ENCODE results near the gene CDAN1. TPM values are rescaled to one million over a fixed set of nuclear protein-coding genes. Genes with fewer than 3 reads are reported as not detected.
"Not testable (repeated sequence)": the region's sequence is repeated elsewhere in the genome, so short reads cannot be mapped to it uniquely, and the experiment has no call there.

The CDAN1 gene
- total and polyA plus RNA-seq, 2 donors (not counting 3 experiments of a cell fraction or from before 2014, with no cell fraction given): 7.2 to 23.4 TPM

DNA sequence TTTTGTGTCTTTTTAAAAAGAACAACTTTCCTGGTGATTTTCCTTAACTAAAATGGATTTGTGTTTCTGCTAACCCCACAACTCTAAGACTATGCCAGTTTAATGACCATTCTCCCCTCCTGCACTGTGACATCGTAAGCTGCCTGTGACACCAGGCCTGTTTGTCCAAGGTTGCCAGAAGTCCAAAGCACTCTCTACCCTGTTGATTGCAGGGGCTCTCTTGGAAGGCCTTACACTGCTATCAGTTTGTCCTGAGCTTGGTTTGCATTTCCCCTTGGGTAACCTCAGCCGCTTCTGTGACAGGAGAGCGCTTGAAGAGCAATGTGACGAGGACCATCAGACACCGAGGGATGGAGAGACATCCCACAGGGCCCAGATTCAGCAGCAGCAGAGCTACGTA is 55.8 kb downstream of the CDAN1 start:
- DNase-seq (ENCODE audit: low read depth, low spot score) (no peak), FAIRE-seq (no peak)
- Histone ChIP-seq H3K4me1 (ENCODE audit: control insufficient read depth, extremely low read depth, insufficient read depth, low read length) (no peaks in the 10 kb centered on the region), H3K9me3 (replicated peaks; ENCODE audit: control insufficient read depth, insufficient read depth, low read length) (no peaks in the 10 kb centered on the region), H4K20me1 (replicated peaks; ENCODE audit: control insufficient read depth, extremely low read depth, insufficient read depth, low read length) (no peaks in the 10 kb centered on the region), H3K9me1 (replicated peaks; ENCODE audit: control insufficient read depth, extremely low read depth, insufficient read depth, low read length) (no peaks in the 10 kb centered on the region), H3K27me3 (ENCODE audit: control insufficient read depth in 2 of 2, insufficient read depth in 2 of 2, low read length in 2 of 2) (no peaks in the 10 kb centered on the region), H3K4me3 (replicated peaks in 1 of 3; ENCODE audit: insufficient read depth in 1 of 3, low read depth in 1 of 3, low read length in 3 of 3) (no peak overlapping the region), H3K27ac (ENCODE audit: insufficient read depth, low read depth, low read length) (no peak overlapping the region), H3K9ac (replicated peaks; ENCODE audit: extremely low read depth, insufficient read depth, low read length) (no peak overlapping the region), H3K79me2 (ENCODE audit: control insufficient read depth, insufficient read depth, low read length) (no peaks in the 10 kb centered on the region), H3K4me2 (ENCODE audit: insufficient read depth, low read length) (no peak overlapping the region), H2AFZ (ENCODE audit: low read depth, low read length) (no peak overlapping the region), H3K36me3 (ENCODE audit: control insufficient read depth in 2 of 2, extremely low read depth in 1 of 2, insufficient read depth in 2 of 2, low read length in 2 of 2) (peaks cover 0 to 13% of the 10 kb centered on the region in 2 experiments)
- TF ChIP-seq JUN (IDR thresholded peaks at IDR 0.05; ENCODE audit: borderline replicate concordance, insufficient read depth, insufficient read length, low read depth): no peak
- no peak for TF ChIP-seq POLR2AphosphoS5 (IDR thresholded peaks at IDR 0.05; ENCODE audit: insufficient read depth, low read depth, low read length)
- no peak for TF ChIP-seq FOS (IDR thresholded peaks at IDR 0.05; ENCODE audit: borderline replicate concordance, insufficient read depth, low read length)
- TF ChIP-seq POLR2A (IDR thresholded peaks at IDR 0.05; ENCODE audit: low read depth, low read length): no peak
- no peak for TF ChIP-seq GATA2 (IDR thresholded peaks at IDR 0.05; ENCODE audit: insufficient read depth, insufficient read length, low read depth, low read length)
- no peak for TF ChIP-seq EZH2 (IDR thresholded peaks at IDR 0.05; ENCODE audit: borderline replicate concordance, low read depth, low read length, severe bottlenecking)
- TF ChIP-seq, protein P1, sequence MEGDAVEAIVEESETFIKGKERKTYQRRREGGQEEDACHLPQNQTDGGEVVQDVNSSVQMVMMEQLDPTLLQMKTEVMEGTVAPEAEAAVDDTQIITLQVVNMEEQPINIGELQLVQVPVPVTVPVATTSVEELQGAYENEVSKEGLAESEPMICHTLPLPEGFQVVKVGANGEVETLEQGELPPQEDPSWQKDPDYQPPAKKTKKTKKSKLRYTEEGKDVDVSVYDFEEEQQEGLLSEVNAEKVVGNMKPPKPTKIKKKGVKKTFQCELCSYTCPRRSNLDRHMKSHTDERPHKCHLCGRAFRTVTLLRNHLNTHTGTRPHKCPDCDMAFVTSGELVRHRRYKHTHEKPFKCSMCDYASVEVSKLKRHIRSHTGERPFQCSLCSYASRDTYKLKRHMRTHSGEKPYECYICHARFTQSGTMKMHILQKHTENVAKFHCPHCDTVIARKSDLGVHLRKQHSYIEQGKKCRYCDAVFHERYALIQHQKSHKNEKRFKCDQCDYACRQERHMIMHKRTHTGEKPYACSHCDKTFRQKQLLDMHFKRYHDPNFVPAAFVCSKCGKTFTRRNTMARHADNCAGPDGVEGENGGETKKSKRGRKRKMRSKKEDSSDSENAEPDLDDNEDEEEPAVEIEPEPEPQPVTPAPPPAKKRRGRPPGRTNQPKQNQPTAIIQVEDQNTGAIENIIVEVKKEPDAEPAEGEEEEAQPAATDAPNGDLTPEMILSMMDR (IDR thresholded peaks at IDR 0.05; ENCODE audit: extremely low read depth in 1 of 2, insufficient read depth in 1 of 2, low read depth in 1 of 2, low read length in 2 of 2): no peak
- TF ChIP-seq MYC (IDR thresholded peaks at IDR 0.05; ENCODE audit: low read depth, low read length): no peak
- TF ChIP-seq, protein P2, sequence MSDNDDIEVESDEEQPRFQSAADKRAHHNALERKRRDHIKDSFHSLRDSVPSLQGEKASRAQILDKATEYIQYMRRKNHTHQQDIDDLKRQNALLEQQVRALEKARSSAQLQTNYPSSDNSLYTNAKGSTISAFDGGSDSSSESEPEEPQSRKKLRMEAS (IDR thresholded peaks at IDR 0.05; ENCODE audit: insufficient read depth, insufficient read length): no peak
- POLR2A ChIA-PET: no interaction called here
- BruUV-seq (replicated peaks): no TSS peak
- intact Hi-C loops (cut with micrococcal nuclease) (no loop called here), dilution Hi-C loops (cut with MboI; ENCODE audit: extremely low pct_ligation_motif_present, low sequenced_read_pairs) (no loop called here)
- CTCF ChIA-PET: interaction anchor here (1.1 to 1.9 kb wide), 4 partner anchors 10 to 246 kb away, joined by 3 to 6 read pairs (median 4); no protein-coding TSS in a partner anchor

DNA sequence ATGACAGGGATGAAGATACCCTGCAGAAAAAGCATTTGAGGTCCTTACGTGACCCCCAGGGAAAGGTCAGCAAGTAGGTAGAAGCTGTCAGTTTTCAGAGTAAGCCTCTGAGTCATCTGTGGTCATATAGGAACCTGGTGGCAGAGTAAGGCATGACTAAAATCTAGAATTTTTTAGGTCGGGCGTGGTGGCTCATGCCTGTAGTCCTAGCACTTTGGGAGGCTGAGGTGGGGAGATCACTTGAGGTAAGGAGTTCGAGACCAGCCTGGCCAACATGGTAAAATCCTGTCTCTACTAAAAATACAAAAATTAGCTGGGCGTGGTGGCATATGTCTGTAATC is 56.8 kb downstream of the CDAN1 start:
- H3K27ac ChIP-seq (ENCODE audit: insufficient read depth, low read depth, low read length); H2AFZ ChIP-seq (ENCODE audit: low read depth, low read length); H3K79me2 ChIP-seq (ENCODE audit: control insufficient read depth, insufficient read depth, low read length); DNase-seq (ENCODE audit: low read depth, low spot score); H3K9ac ChIP-seq (replicated peaks; ENCODE audit: extremely low read depth, insufficient read depth, low read length); dilution Hi-C loops (cut with MboI; ENCODE audit: extremely low pct_ligation_motif_present, low sequenced_read_pairs); intact Hi-C loops (cut with micrococcal nuclease); H3K4me2 ChIP-seq (ENCODE audit: insufficient read depth, low read length); H3K9me1 ChIP-seq (replicated peaks; ENCODE audit: control insufficient read depth, extremely low read depth, insufficient read depth, low read length); BruUV-seq (replicated peaks); FAIRE-seq; H3K4me3 ChIP-seq (replicated peaks in 1 of 3; ENCODE audit: insufficient read depth in 1 of 3, low read depth in 1 of 3, low read length in 3 of 3); H3K4me1 ChIP-seq (ENCODE audit: control insufficient read depth, extremely low read depth, insufficient read depth, low read length); H3K9me3 ChIP-seq (replicated peaks; ENCODE audit: control insufficient read depth, insufficient read depth, low read length); H3K27me3 ChIP-seq (ENCODE audit: control insufficient read depth in 2 of 2, insufficient read depth in 2 of 2, low read length in 2 of 2); H4K20me1 ChIP-seq (replicated peaks; ENCODE audit: control insufficient read depth, extremely low read depth, insufficient read depth, low read length); POLR2A ChIA-PET: not testable (repeated sequence)
- CTCF ChIA-PET: interaction anchor here (1.1 to 1.9 kb wide), 2 partner anchors 12 to 247 kb away, joined by 4 to 6 read pairs; no protein-coding TSS in a partner anchor
- peaks cover 0 to 12% of the 10 kb centered on the region in 2 experiments for H3K36me3 ChIP-seq (ENCODE audit: control insufficient read depth in 2 of 2, extremely low read depth in 1 of 2, insufficient read depth in 2 of 2, low read length in 2 of 2)
